Measurements from ENCODE around the gene CLEC4A. TPM values are rescaled to one million over a fixed set of nuclear protein-coding genes. Genes with fewer than 3 reads are reported as not detected.
"Not testable (repeated sequence)": the region's sequence is repeated elsewhere in the genome, so short reads cannot be mapped to it uniquely, and the experiment has no call there.

CLEC4A gene
- total RNA-seq, 2 donors from 2014 or later: 1.4 to 2.7 TPM

GRCh38 chr12:8145754-8146441 lies 22.5 kb downstream of the CLEC4A start:
- no peak for DNase-seq
- Mint-ChIP-seq H3K4me1 (no peaks in the 10 kb centered on the region), H3K27ac (no peak overlapping the region), H3K4me3 (no peak overlapping the region), H3K27me3 (peaks cover 9% of the 10 kb centered on the region), H3K36me3 (ENCODE audit: low read depth) (no peaks in the 10 kb centered on the region)
- ATAC-seq: no peak
- no peaks in the 10 kb centered on the region for H3K9me3 ChIP-seq (ENCODE audit: control insufficient read depth, low read length, poor library complexity, severe bottlenecking)

GRCh38 chr12:8146442-8146771 lies 23.0 kb downstream of the CLEC4A start:
- H3K27me3 Mint-ChIP-seq: peaks cover 9% of the 10 kb centered on the region

GRCh38 chr12:8154526-8154925 lies 31.1 kb downstream of the CLEC4A start:
- Mint-ChIP-seq H3K27ac (no peak overlapping the region), H3K27me3 (peaks cover 41% of the 10 kb centered on the region), H3K4me3 (no peak overlapping the region)

More at GRCh38 chr12:8146442-8146771, 23.0 kb downstream of the CLEC4A start:
- Mint-ChIP-seq H3K36me3 (ENCODE audit: low read depth) (no peaks in the 10 kb centered on the region), H3K4me3 (no peak overlapping the region), H3K27ac (no peak overlapping the region), H3K4me1 (no peaks in the 10 kb centered on the region)
- H3K9me3 ChIP-seq (ENCODE audit: control insufficient read depth, low read length, poor library complexity, severe bottlenecking): no peaks in the 10 kb centered on the region
- ATAC-seq (no peak), DNase-seq (no peak)

GRCh38 chr12:8156416-8156815 lies 33.0 kb downstream of the CLEC4A start:
- Mint-ChIP-seq H3K36me3 (ENCODE audit: low read depth) (peaks cover 7% of the 10 kb centered on the region), H3K27ac (no peak overlapping the region), H3K4me3 (no peak overlapping the region), H3K4me1 (peaks cover 8% of the 10 kb centered on the region), H3K27me3 (peaks cover 37% of the 10 kb centered on the region)
- no peak for DNase-seq
- H3K9me3 ChIP-seq (ENCODE audit: control insufficient read depth, low read length, poor library complexity, severe bottlenecking): no peaks in the 10 kb centered on the region
- ATAC-seq: no peak

More at GRCh38 chr12:8154526-8154925, 31.1 kb downstream of the CLEC4A start:
- peaks cover 7% of the 10 kb centered on the region for H3K36me3 Mint-ChIP-seq (ENCODE audit: low read depth)
- peaks cover 8% of the 10 kb centered on the region for H3K4me1 Mint-ChIP-seq
- ATAC-seq (peak; percentile 64), DNase-seq (no peak)
- H3K9me3 ChIP-seq (ENCODE audit: control insufficient read depth, low read length, poor library complexity, severe bottlenecking): no peaks in the 10 kb centered on the region

GRCh38 chr12:8156845-8157244 lies 33.4 kb downstream of the CLEC4A start, which contains the start of gene ZNF705A:
ZNF705A (plus strand) TSS chr12:8157015; CDS start chr12:8172626, 15,611 bp downstream.
- ATAC-seq (no peak), DNase-seq (no peak)
- no peak within 1 kb of the TSS for H3K27ac Mint-ChIP-seq
- peaks cover 8% of the 10 kb centered on the region for H3K4me1 Mint-ChIP-seq
- peaks cover 7% of the 10 kb centered on the region for H3K36me3 Mint-ChIP-seq (ENCODE audit: low read depth)
- H3K4me3 Mint-ChIP-seq: no peak within 1 kb of the TSS
- H3K9me3 ChIP-seq (ENCODE audit: control insufficient read depth, low read length, poor library complexity, severe bottlenecking): no peaks in the 10 kb centered on the region
- H3K27me3 Mint-ChIP-seq: peaks cover 33% of the 10 kb centered on the region

GRCh38 chr12:8157484-8158198 lies 34.2 kb downstream of the CLEC4A start:
- H3K27me3 Mint-ChIP-seq: peaks cover 25% of the 10 kb centered on the region
- H3K9me3 ChIP-seq (ENCODE audit: control insufficient read depth, low read length, poor library complexity, severe bottlenecking): no peaks in the 10 kb centered on the region
- no peak for ATAC-seq
- H3K4me1 Mint-ChIP-seq: peaks cover 8% of the 10 kb centered on the region
- DNase-seq: no peak
- H3K27ac Mint-ChIP-seq: no peak overlapping the region
- H3K4me3 Mint-ChIP-seq: no peak overlapping the region
- no peaks in the 10 kb centered on the region for H3K36me3 Mint-ChIP-seq (ENCODE audit: low read depth)

GRCh38 chr12:8172911-8173310 lies 49.5 kb downstream of the CLEC4A start:
- not testable (repeated sequence) for H3K36me3 Mint-ChIP-seq (ENCODE audit: low read depth); ATAC-seq; H3K27ac Mint-ChIP-seq; DNase-seq; H3K9me3 ChIP-seq (ENCODE audit: control insufficient read depth, low read length, poor library complexity, severe bottlenecking); H3K4me1 Mint-ChIP-seq; H3K4me3 Mint-ChIP-seq
- H3K27me3 Mint-ChIP-seq: peaks cover 13% of the 10 kb centered on the region

GRCh38 chr12:8179989-8180585 lies 56.7 kb downstream of the CLEC4A start:
- Mint-ChIP-seq H3K27ac (peak overlapping the region; percentile 51), H3K4me3 (peak overlapping the region; percentile 86)
- not testable (repeated sequence) for H3K9me3 ChIP-seq (ENCODE audit: control insufficient read depth, low read length, poor library complexity, severe bottlenecking); H3K36me3 Mint-ChIP-seq (ENCODE audit: low read depth); H3K4me1 Mint-ChIP-seq; H3K27me3 Mint-ChIP-seq
- DNase-seq (peak; percentile 50 to 62 (median 52)), ATAC-seq (peak; percentile 87)

- peak overlapping the region; percentile 77 for H3K4me3 Mint-ChIP-seq
- not testable (repeated sequence) for H3K4me1 Mint-ChIP-seq; H3K9me3 ChIP-seq (ENCODE audit: control insufficient read depth, low read length, poor library complexity, severe bottlenecking); H3K36me3 Mint-ChIP-seq (ENCODE audit: low read depth); ATAC-seq; DNase-seq; H3K27me3 Mint-ChIP-seq
- peak overlapping the region; percentile 51 for H3K27ac Mint-ChIP-seq
Observed at GRCh38 chr12:8181271-8181670, 57.9 kb downstream of the CLEC4A start.

GRCh38 chr12:8182923-8183322 lies 59.5 kb downstream of the CLEC4A start:
- not testable (repeated sequence) for H3K36me3 Mint-ChIP-seq (ENCODE audit: low read depth); ATAC-seq; H3K9me3 ChIP-seq (ENCODE audit: control insufficient read depth, low read length, poor library complexity, severe bottlenecking); DNase-seq; H3K27me3 Mint-ChIP-seq; H3K27ac Mint-ChIP-seq; H3K4me1 Mint-ChIP-seq; H3K4me3 Mint-ChIP-seq

GRCh38 chr12:8183346-8183745 lies 59.9 kb downstream of the CLEC4A start:
- not testable (repeated sequence) for H3K9me3 ChIP-seq (ENCODE audit: control insufficient read depth, low read length, poor library complexity, severe bottlenecking); H3K4me3 Mint-ChIP-seq; DNase-seq; H3K27me3 Mint-ChIP-seq; H3K4me1 Mint-ChIP-seq; H3K27ac Mint-ChIP-seq; ATAC-seq; H3K36me3 Mint-ChIP-seq (ENCODE audit: low read depth)

GRCh38 chr12:8184206-8184605 lies 60.8 kb downstream of the CLEC4A start:
- H3K9me3 ChIP-seq (ENCODE audit: control insufficient read depth, low read length, poor library complexity, severe bottlenecking); DNase-seq; H3K4me3 Mint-ChIP-seq; H3K4me1 Mint-ChIP-seq; H3K36me3 Mint-ChIP-seq (ENCODE audit: low read depth); H3K27me3 Mint-ChIP-seq; ATAC-seq; H3K27ac Mint-ChIP-seq: not testable (repeated sequence)

- H3K27ac Mint-ChIP-seq; H3K27me3 Mint-ChIP-seq; H3K4me3 Mint-ChIP-seq; H3K36me3 Mint-ChIP-seq (ENCODE audit: low read depth); H3K9me3 ChIP-seq (ENCODE audit: control insufficient read depth, low read length, poor library complexity, severe bottlenecking); H3K4me1 Mint-ChIP-seq; ATAC-seq; DNase-seq: not testable (repeated sequence)
Observed at GRCh38 chr12:8188088-8188487, 64.7 kb downstream of the CLEC4A start.

Measured in T-helper 17 cell (primary cell).